NCI-H2029 (cell line): ENCODE results near the gene GRM3.

ENCODE experiments used
- DNase-seq: peaks from one replicate; lab custom pipeline; 2025; lab: John Stamatoyannopoulos, UW

Gene GRM3

DNA sequence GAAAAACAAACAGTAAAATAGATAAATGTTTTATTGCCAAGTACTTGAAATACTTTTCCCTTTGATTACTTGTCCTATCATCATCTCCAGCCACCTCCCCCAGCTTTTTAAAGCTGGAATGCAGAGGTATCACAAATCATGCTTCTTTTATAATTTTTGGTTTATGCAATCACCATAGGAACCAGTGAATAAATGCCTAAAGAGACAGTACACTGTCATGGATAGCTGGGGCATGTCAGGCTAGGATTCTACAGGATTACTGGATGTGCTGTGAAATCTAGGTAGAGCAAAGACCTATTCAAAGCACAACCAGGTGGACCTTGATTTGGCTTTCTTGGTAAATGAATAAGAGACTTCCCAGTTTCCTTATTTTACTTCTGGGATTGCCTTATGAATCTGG is 257.2 kb downstream of the GRM3 start:
- DNase-seq: no peak

DNA sequence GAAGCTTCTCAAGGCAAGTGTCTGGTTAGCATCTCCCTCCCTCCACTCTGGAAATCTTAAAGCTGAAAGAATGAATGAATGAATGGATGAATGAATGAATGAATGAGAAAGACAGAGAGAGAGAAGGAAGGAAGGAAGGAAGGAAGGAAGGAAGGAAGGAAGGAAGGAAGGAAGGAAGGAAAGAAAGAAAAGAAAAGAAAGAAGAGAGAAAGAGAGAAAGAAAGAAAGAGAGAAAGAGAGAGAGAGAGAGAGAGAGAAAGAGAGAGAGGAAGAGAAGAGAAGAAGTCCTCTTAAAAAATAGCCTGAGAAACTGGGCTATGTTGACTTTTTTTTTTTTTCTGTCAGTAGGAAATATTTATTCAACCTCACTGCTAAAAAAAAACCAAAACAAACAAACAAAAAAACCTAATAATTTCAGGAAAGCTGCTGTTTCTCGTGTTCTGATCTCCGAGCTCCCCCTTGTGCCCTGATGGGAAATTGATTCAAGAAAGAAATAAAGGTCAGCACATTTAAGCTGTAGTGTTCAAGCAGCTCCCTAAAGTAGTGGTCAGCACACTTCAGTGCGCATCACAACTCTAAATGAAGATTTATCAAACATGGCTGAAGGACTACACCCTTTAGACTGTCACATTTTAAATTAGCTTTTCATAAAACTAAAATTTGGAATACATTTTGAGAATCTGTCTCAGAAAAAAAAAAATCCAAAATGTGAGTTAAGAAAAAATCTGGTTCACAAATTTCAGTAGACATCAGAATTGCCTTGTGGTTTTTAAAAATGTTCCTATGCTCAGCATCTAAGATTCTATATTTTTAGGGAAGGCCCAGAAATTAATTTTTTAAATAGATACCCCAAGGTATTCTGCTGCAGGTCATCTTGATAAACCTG is 261.5 kb downstream of the GRM3 start:
- peak; percentile 24 for DNase-seq

DNA sequence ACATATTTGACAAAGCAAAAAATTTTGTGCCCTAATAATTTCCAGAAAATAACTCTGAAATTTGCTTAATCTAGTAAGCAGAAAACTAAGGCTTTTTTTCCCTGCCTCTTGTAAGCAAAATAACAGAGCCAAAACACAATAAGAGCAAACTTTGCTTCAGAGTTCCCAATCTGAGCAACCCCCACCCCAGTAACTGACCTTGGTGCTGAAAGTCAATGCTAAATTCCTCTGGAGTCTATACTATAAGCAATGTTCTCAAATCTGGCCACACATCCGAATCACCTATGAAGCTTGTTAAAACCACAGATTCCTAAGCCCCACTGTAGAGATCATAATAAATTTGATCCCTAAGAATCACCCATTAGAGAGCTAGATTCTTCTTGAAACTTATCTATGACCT is 265.2 kb downstream of the GRM3 start:
- DNase-seq: no peak

DNA sequence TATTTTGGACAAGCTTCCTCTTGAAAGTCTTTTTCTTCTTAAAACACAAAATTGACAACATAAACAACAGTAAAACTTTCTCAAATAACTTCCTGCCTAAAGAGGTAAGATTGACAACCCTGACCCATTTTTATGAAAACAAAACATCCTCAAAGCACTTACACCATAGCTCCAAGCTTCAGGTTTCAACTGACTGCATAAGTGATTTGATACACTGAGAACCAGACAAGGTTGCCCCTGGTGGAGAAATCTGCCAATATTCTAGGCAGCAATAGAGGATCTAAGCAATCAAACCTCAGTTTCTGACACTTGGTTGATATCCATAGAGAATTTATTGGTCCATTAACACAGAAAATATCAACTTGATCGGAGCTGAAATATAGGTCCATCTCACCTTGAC is 267.9 kb downstream of the GRM3 start:
- DNase-seq: peak; percentile 30

DNA sequence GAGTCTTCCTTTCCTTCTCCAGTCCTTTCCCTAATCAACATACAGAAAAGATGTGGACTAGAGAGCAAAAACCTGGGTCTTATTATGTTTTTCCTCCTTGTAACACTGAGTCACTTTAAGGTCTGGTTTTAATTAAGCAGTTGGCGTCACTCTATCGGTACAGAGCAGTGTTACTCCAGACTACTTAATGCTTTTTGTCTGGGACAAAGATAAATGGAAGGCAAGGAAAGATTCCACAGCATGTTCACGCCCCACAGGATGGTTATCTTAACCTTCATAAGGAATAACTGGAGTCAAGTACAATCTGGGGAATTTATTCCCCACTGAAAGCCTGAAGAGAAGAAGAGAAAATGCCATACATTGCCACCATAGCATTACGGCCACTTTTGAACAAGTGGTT is 270.0 kb downstream of the GRM3 start:
- DNase-seq: no peak
